HepG2 (cell line): Measurements from ENCODE around the gene MXRA8. TPM values are rescaled to one million over a fixed set of nuclear protein-coding genes. Genes with fewer than 3 reads are reported as not detected.

Experiments
- ARNT2 ChIP-seq: sonication (generic); formaldehyde crosslinking; IDR thresholded peaks from 2 replicates; pipeline ENCODE4 v1.8.0; 2022; ENCODE audit warnings: mild to moderate bottlenecking, low read depth, missing genetic modification reagents, moderate library complexity
- CENPT ChIP-seq: sonication (generic); formaldehyde crosslinking; IDR thresholded peaks from 2 replicates; pipeline ENCODE4 v1.8.0; 2022; ENCODE audit warnings: low read depth, mild to moderate bottlenecking, moderate library complexity, missing genetic modification reagents
- HNRNPL ChIP-seq: fragments of 200-400 bp; formaldehyde crosslinking; IDR thresholded peaks from 2 replicates; pipeline ENCODE4 v1.6.1; 2017; ENCODE audit warnings: mild to moderate bottlenecking, low read depth, low read length
- LRRFIP1 ChIP-seq: sonication (generic); formaldehyde crosslinking; conservative IDR thresholded peaks from 2 replicates; pipeline ENCODE4 v1.4.0; 2020; ENCODE audit warnings: missing genetic modification reagents
- MAZ ChIP-seq, 2 experiments: sonication (generic) in 1 of 2; formaldehyde crosslinking in 1 of 2; IDR thresholded peaks; 2 replicates each; pipeline versions ENCODE4 v1.5.0 to v1.6.1; 2012 to 2020; ENCODE audit warnings: low read depth in 2 of 2, mild to moderate bottlenecking in 2 of 2, borderline replicate concordance in 1 of 2, improper control_type of control experiment in 1 of 2, low read length in 1 of 2, missing genetic modification reagents in 1 of 2, moderate library complexity in 1 of 2
- MIER2 ChIP-seq: IDR thresholded peaks from 2 replicates; pipeline ENCODE4 v1.6.1; 2016; ENCODE audit warnings: missing biosample characterization, missing genetic modification reagents
- NCOA2 ChIP-seq: sonication (generic); formaldehyde crosslinking; IDR thresholded peaks from 2 replicates; pipeline ENCODE4 v1.8.0; 2022; ENCODE audit warnings: inconsistent platforms
- PHB2 ChIP-seq: fragments of 450-650 bp; IDR thresholded peaks from 2 replicates; pipeline ENCODE4 v1.6.1; 2018; ENCODE audit not compliant: partially characterized antibody
- PHF5A ChIP-seq: IDR thresholded peaks from one replicate; pipeline ENCODE4 v1.6.1; 2018; ENCODE audit warnings: low read depth, missing genetic modification reagents; ENCODE audit not compliant: unreplicated experiment
- POLR2G ChIP-seq: fragments of 200-400 bp; formaldehyde crosslinking; IDR thresholded peaks from 2 replicates; pipeline ENCODE4 v1.6.1; 2018; ENCODE audit warnings: mild to moderate bottlenecking, low read depth, low read length, moderate library complexity
- SALL1 ChIP-seq: sonication (generic); formaldehyde crosslinking; IDR thresholded peaks from 2 replicates; pipeline ENCODE4 v1.8.0; 2022; ENCODE audit warnings: mild to moderate bottlenecking, missing genetic modification reagents
- SIN3A ChIP-seq: IDR thresholded peaks from 2 replicates; pipeline ENCODE4 v1.6.1; 2011; ENCODE audit warnings: low read depth, mild to moderate bottlenecking, control low read depth, low read length, borderline replicate concordance
- SOX13 ChIP-seq, 3 experiments: fragments of 450-650 bp in 1 of 3; sonication (generic) in 1 of 3; formaldehyde crosslinking in 1 of 3; IDR thresholded peaks in 2 of 3; conservative IDR thresholded peaks in 1 of 3; 2 replicates each; pipeline versions ENCODE4 v1.5.0 to v1.6.1; 2016 to 2020; ENCODE audit warnings: antibody characterized with exemption in 1 of 3, mild to moderate bottlenecking in 1 of 3, missing compliant biosample characterization in 1 of 3, missing genetic modification reagents in 1 of 3, moderate library complexity in 1 of 3
- TOE1 ChIP-seq: sonication (generic); formaldehyde crosslinking; IDR thresholded peaks from 2 replicates; pipeline ENCODE4 v1.4.0; 2020; ENCODE audit warnings: mild to moderate bottlenecking, missing genetic modification reagents
- TP53 ChIP-seq: sonication (generic); formaldehyde crosslinking; conservative IDR thresholded peaks from 2 replicates; pipeline ENCODE4 v1.4.0; 2020; ENCODE audit warnings: missing genetic modification reagents
- ZNF205 ChIP-seq: IDR thresholded peaks from 2 replicates; pipeline ENCODE4 v1.6.1; 2018; ENCODE audit warnings: missing biosample characterization, missing genetic modification reagents
- ZNF530 ChIP-seq: sonication (generic); formaldehyde crosslinking; IDR thresholded peaks from 2 replicates; pipeline ENCODE4 v1.5.0; 2020; ENCODE audit warnings: low read depth, mild to moderate bottlenecking, missing genetic modification reagents
- ZNF724P ChIP-seq: sonication (generic); formaldehyde crosslinking; IDR thresholded peaks from 2 replicates; pipeline ENCODE4 v1.8.0; 2022; ENCODE audit warnings: missing genetic modification reagents, borderline replicate concordance
- ZNF749 ChIP-seq: sonication (generic); formaldehyde crosslinking; IDR thresholded peaks from 2 replicates; pipeline ENCODE4 v1.8.0; 2022; ENCODE audit warnings: mild to moderate bottlenecking, missing genetic modification reagents, moderate library complexity, borderline replicate concordance
- ZNF790 ChIP-seq: sonication (generic); formaldehyde crosslinking; IDR thresholded peaks from 2 replicates; pipeline ENCODE4 v1.8.0; 2022; ENCODE audit warnings: missing genetic modification reagents, mild to moderate bottlenecking, borderline replicate concordance
- polyA plus RNA-seq, 8 experiments: library from polyadenylated mRNA; depleted of rRNA in 3 of 8; stranded (reverse) in 7 of 8; unstranded in 1 of 8; fragments of >200 nt; fragmentation: Illumina TruSeq in 4 of 8; extraction: Trizol in 4 of 8; gene quantifications; 2 replicates each; pipeline versions ENCODE4 v1.2.1 to v1.2.3, GENCODE V29; 2011 to 2016; ENCODE audit warnings: low read depth in 4 of 8, missing spikeins in 1 of 8, mixed read lengths in 1 of 8; ENCODE audit not compliant: insufficient read depth in 1 of 8
- total RNA-seq, 5 experiments: library from RNA; depleted of rRNA; stranded (reverse); fragments of >200 nt; fragmentation: Illumina TruSeq; extraction: Trizol; gene quantifications; 2 replicates each; pipeline ENCODE4 v1.2.3, GENCODE V29; 2016; ENCODE audit warnings: low read depth in 1 of 5
- TF ChIP-seq, protein P1 (sequence below): IDR thresholded peaks from 2 replicates; pipeline ENCODE4 v1.6.1; 2016; ENCODE audit warnings: missing compliant biosample characterization, missing genetic modification reagents, borderline replicate concordance
- TF ChIP-seq, protein P2 (sequence below), 2 experiments: IDR thresholded peaks; 2 replicates each; pipeline ENCODE4 v1.6.1; 2011 to 2012; ENCODE audit warnings: low read length in 2 of 2, borderline replicate concordance in 1 of 2, low read depth in 1 of 2, mild to moderate bottlenecking in 1 of 2, moderate library complexity in 1 of 2

MXRA8 gene
- total and polyA plus RNA-seq, 2 of the 13 experiments (the other 11 are each of a cell fraction or from before 2014, with no cell fraction given) = 19.8 to 44.8 TPM

- TF ChIP-seq SIN3A = peak; percentile 90
- no peak for TF ChIP-seq PHF5A (CRISPR knock-in tag)
- peak; percentile 88; the same call in 1 of the 2 replicates for TF ChIP-seq ZNF530
- peak; percentile 85 for TF ChIP-seq HNRNPL
- no peak for TF ChIP-seq TP53 (CRISPR knock-in tag)
- 0 out of 2 replicates have a peak, but pooled peaks have one; percentile 63 for TF ChIP-seq ZNF749 (CRISPR knock-in tag)
- no peak for TF ChIP-seq MAZ (IDR thresholded peaks at IDR 0.05; ENCODE audit: borderline replicate concordance, low read depth, low read length)
- TF ChIP-seq MAZ (CRISPR knock-in tag; IDR thresholded peaks at IDR 0.05; ENCODE audit: low read depth) = peak; percentile 52; the same call in 1 of the 2 replicates
- TF ChIP-seq ZNF790 = 0 out of 2 replicates have a peak, but pooled peaks have one; percentile 72
- TF ChIP-seq NCOA2 (CRISPR knock-in tag) = peak; percentile 35; the same call in 1 of the 2 replicates
- TF ChIP-seq POLR2G = no peak
- TF ChIP-seq ZNF724P (CRISPR knock-in tag) = 0 out of 2 replicates have a peak, but pooled peaks have one; percentile 32
- TF ChIP-seq SALL1 (CRISPR knock-in tag) = peak; percentile 88
- no peak for TF ChIP-seq CENPT (CRISPR knock-in tag)
- peak; percentile 96 for TF ChIP-seq MIER2 (CRISPR knock-in tag)
- peak; percentile 75; the same call in 1 of the 2 replicates for TF ChIP-seq ZNF205 (CRISPR knock-in tag)
- peak; percentile 59; the same call in 1 of the 2 replicates for TF ChIP-seq ARNT2 (CRISPR knock-in tag)
- TF ChIP-seq, protein P1, sequence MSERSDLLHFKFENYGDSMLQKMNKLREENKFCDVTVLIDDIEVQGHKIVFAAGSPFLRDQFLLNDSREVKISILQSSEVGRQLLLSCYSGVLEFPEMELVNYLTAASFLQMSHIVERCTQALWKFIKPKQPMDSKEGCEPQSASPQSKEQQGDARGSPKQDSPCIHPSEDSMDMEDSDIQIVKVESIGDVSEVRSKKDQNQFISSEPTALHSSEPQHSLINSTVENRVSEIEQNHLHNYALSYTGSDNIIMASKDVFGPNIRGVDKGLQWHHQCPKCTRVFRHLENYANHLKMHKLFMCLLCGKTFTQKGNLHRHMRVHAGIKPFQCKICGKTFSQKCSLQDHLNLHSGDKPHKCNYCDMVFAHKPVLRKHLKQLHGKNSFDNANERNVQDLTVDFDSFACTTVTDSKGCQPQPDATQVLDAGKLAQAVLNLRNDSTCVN (CRISPR knock-in tag) = peak; percentile 75
- TF ChIP-seq SOX13 (IDR thresholded peaks at IDR 0.05) = no peak
- TF ChIP-seq SOX13 (CRISPR knock-in tag; conservative IDR thresholded peaks at IDR 0.05 in 1 of 2, IDR thresholded peaks at IDR 0.05 in 1 of 2) = 0 out of 4 replicates have a peak, but pooled peaks of 1 of the 2 experiments have one; percentile 21
- no peak for TF ChIP-seq PHB2
- TF ChIP-seq LRRFIP1 = 0 out of 2 replicates have a peak, but pooled peaks have one; percentile 67
- TF ChIP-seq, protein P2, sequence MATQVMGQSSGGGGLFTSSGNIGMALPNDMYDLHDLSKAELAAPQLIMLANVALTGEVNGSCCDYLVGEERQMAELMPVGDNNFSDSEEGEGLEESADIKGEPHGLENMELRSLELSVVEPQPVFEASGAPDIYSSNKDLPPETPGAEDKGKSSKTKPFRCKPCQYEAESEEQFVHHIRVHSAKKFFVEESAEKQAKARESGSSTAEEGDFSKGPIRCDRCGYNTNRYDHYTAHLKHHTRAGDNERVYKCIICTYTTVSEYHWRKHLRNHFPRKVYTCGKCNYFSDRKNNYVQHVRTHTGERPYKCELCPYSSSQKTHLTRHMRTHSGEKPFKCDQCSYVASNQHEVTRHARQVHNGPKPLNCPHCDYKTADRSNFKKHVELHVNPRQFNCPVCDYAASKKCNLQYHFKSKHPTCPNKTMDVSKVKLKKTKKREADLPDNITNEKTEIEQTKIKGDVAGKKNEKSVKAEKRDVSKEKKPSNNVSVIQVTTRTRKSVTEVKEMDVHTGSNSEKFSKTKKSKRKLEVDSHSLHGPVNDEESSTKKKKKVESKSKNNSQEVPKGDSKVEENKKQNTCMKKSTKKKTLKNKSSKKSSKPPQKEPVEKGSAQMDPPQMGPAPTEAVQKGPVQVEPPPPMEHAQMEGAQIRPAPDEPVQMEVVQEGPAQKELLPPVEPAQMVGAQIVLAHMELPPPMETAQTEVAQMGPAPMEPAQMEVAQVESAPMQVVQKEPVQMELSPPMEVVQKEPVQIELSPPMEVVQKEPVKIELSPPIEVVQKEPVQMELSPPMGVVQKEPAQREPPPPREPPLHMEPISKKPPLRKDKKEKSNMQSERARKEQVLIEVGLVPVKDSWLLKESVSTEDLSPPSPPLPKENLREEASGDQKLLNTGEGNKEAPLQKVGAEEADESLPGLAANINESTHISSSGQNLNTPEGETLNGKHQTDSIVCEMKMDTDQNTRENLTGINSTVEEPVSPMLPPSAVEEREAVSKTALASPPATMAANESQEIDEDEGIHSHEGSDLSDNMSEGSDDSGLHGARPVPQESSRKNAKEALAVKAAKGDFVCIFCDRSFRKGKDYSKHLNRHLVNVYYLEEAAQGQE (IDR thresholded peaks at IDR 0.05; ENCODE audit: borderline replicate concordance in 1 of 2, low read depth in 1 of 2, low read length in 2 of 2) = peak in 1 of 2 experiments; percentile 96; a peak in 2 of 4 replicates
- no peak for TF ChIP-seq TOE1 (CRISPR knock-in tag)
These were observed 23.5 kb downstream of the MXRA8 start (continued) for GRCh38 chr1:1334835-1335234.
